ENCODE measurements around the gene SLC35C1.
A peak's percentile ranks its signal among the peaks of the same experiment; 100 is the strongest.
"Not testable (repeated sequence)": the region's sequence is repeated elsewhere in the genome, so short reads cannot be mapped to it uniquely, and the experiment has no call there.

The SLC35C1 gene

GRCh38 chr11:45788887-45789286, 16.1 kb upstream of the SLC35C1 start:
- no peak for DNase-seq (ENCODE audit: low read depth in 2 of 2)

- no peak for DNase-seq (ENCODE audit: low read depth in 2 of 2)
Observed at GRCh38 chr11:45791524-45791923, 13.4 kb upstream of the SLC35C1 start.

- no peak for DNase-seq (ENCODE audit: low read depth in 2 of 2)
Observed at GRCh38 chr11:45794169-45794568, 10.8 kb upstream of the SLC35C1 start.

- no peak for DNase-seq (ENCODE audit: low read depth in 2 of 2)
Observed at GRCh38 chr11:45795379-45795778, 9.6 kb upstream of the SLC35C1 start.

GRCh38 chr11:45796461-45796861, 8.5 kb upstream of the SLC35C1 start:
- DNase-seq (ENCODE audit: low read depth in 2 of 2) = no peak

GRCh38 chr11:45798793-45799441, 6.0 kb upstream of the SLC35C1 start:
- no peak for DNase-seq (ENCODE audit: low read depth in 2 of 2)

GRCh38 chr11:45799562-45799961, 5.4 kb upstream of the SLC35C1 start:
- DNase-seq (ENCODE audit: low read depth in 2 of 2) = no peak

GRCh38 chr11:45800261-45800660, 4.7 kb upstream of the SLC35C1 start:
- DNase-seq (ENCODE audit: low read depth in 2 of 2) = no peak

GRCh38 chr11:45801723-45802315, 3.1 kb upstream of the SLC35C1 start:
- DNase-seq (ENCODE audit: low read depth in 2 of 2) = no peak

GRCh38 chr11:45802531-45803317, 2.2 kb upstream of the SLC35C1 start:
- no peak for DNase-seq (ENCODE audit: low read depth in 2 of 2)

- DNase-seq (ENCODE audit: low read depth in 2 of 2) = peak in 1 of 2 donors; percentile 55
Observed at GRCh38 chr11:45803971-45804760, 783 bp upstream of the SLC35C1 start.

GRCh38 chr11:45805305-45806071, 539 bp downstream of the SLC35C1 start:
- DNase-seq (ENCODE audit: low read depth in 2 of 2) = no peak

GRCh38 chr11:45806072-45806933, 1.4 kb downstream of the SLC35C1 start:
- no peak for DNase-seq (ENCODE audit: low read depth in 2 of 2)

- DNase-seq (ENCODE audit: low read depth in 2 of 2) = no peak
Observed at GRCh38 chr11:45806937-45807791, 2.2 kb downstream of the SLC35C1 start.

GRCh38 chr11:45807792-45808238, 2.9 kb downstream of the SLC35C1 start:
- DNase-seq (ENCODE audit: low read depth in 2 of 2) = no peak

GRCh38 chr11:45808427-45808826, 3.5 kb downstream of the SLC35C1 start:
- not testable (repeated sequence) for DNase-seq (ENCODE audit: low read depth in 2 of 2)

- no peak for DNase-seq (ENCODE audit: low read depth in 2 of 2)
Observed at GRCh38 chr11:45809456-45810395, 4.8 kb downstream of the SLC35C1 start.

GRCh38 chr11:45810431-45811108, 5.6 kb downstream of the SLC35C1 start:
- DNase-seq (ENCODE audit: low read depth in 2 of 2) = no peak

All from stimulated activated CD8-positive, alpha-beta memory T cell treated with anti-CD3 and anti-CD28 coated beads, Interleukin-7, amount 100 ng/mL, for 4 hours (primary cell).